Endodermal cell (in vitro differentiated cells): ENCODE measurements around the gene MCTP2. TPM values are rescaled to one million over a fixed set of nuclear protein-coding genes. Genes with fewer than 3 reads are reported as not detected.
"Not testable (repeated sequence)": the region's sequence is repeated elsewhere in the genome, so short reads cannot be mapped to it uniquely, and the experiment has no call there.

Experiments
- DNase-seq: peaks from one replicate; pipeline ENCODE4 v3.0.0-alpha.2; 2017
- H3K27ac ChIP-seq: 2 replicates; pipeline ENCODE4 v1.5.1; 2013; ENCODE audit warnings: mild to moderate bottlenecking, low read depth, low read length, moderate library complexity
- H3K27me3 ChIP-seq: 2 replicates; pipeline ENCODE4 v1.6.1; 2013; ENCODE audit warnings: mild to moderate bottlenecking, low read length, moderate library complexity; ENCODE audit not compliant: insufficient read depth, control insufficient read depth, poor library complexity, severe bottlenecking
- H3K36me3 ChIP-seq: 2 replicates; pipeline ENCODE4 v1.7.0; 2013; ENCODE audit warnings: mild to moderate bottlenecking, low read length, moderate library complexity; ENCODE audit not compliant: control insufficient read depth, insufficient read depth
- H3K4me1 ChIP-seq: one replicate; pipeline ENCODE4 v1.7.0; 2013; ENCODE audit warnings: low read length; ENCODE audit not compliant: control insufficient read depth, insufficient read depth
- H3K4me3 ChIP-seq: 2 replicates; pipeline ENCODE4 v1.5.1; 2013; ENCODE audit warnings: mild to moderate bottlenecking, low read length, moderate library complexity
- H3K9ac ChIP-seq: 2 replicates; pipeline ENCODE4 v1.6.1; 2013; ENCODE audit warnings: mild to moderate bottlenecking, low read length, moderate library complexity; ENCODE audit not compliant: poor library complexity, severe bottlenecking; ENCODE audit errors: extremely low read depth
- H3K9me3 ChIP-seq: 2 replicates; pipeline ENCODE4 v1.6.1; 2013; ENCODE audit warnings: mild to moderate bottlenecking, low read length, moderate library complexity; ENCODE audit not compliant: control insufficient read depth
- H3K27ac Mint-ChIP-seq: 2 replicates; pipeline ENCODE4 v1.8.0; 2020; ENCODE audit warnings: mixed read lengths
- H3K27me3 Mint-ChIP-seq: 2 replicates; pipeline ENCODE4 v1.8.0; 2021; ENCODE audit warnings: mild to moderate bottlenecking, mixed read lengths; ENCODE audit not compliant: insufficient read depth
- H3K36me3 Mint-ChIP-seq: 2 replicates; pipeline ENCODE4 v1.8.0; 2020; ENCODE audit warnings: low read depth, mixed read lengths
- H3K4me1 Mint-ChIP-seq: 2 replicates; pipeline ENCODE4 v1.8.0; 2020; ENCODE audit warnings: mixed read lengths
- H3K4me3 Mint-ChIP-seq: 2 replicates; pipeline ENCODE4 v1.8.0; 2020; ENCODE audit warnings: mild to moderate bottlenecking, moderate library complexity, mixed read lengths
- H3K9me3 Mint-ChIP-seq: 2 replicates; pipeline ENCODE4 v1.8.0; 2020; ENCODE audit warnings: mild to moderate bottlenecking, mixed read lengths
- WGBS, 2 experiments: methylation state at CpG; one replicate each; pipeline versions ENCODE4 v1.1.5 to v1.1.7; 2013; ENCODE audit warnings: missing lambda C conversion rate in 2 of 2, mixed read lengths in 1 of 2; ENCODE audit not compliant: insufficient coverage in 1 of 2, insufficient read length in 1 of 2; 5-methylcytosine and 5-hydroxymethylcytosine counted together
- total RNA-seq, 2 donors: library from RNA; stranded (reverse); fragmentation: NEBNext Ultra II Directional in 1 of 2; extraction: Animal tissue kit (Norgen Biotek cat#: 25700) in 1 of 2; gene quantifications; 2 replicates in 1 of 2; 3 replicates in 1 of 2; pipeline ENCODE4 v1.2.1, GENCODE V29; 2021
- TF ChIP-seq, protein P1 (sequence below): fragments of 200-600 bp; sonication (generic); conservative IDR thresholded peaks from 2 replicates; pipeline ENCODE4 v1.5.0; 2021; ENCODE audit warnings: antibody characterized with exemption, mild to moderate bottlenecking

MCTP2 gene
- total RNA-seq, 2 donors from 2014 or later, result 9.2 to 12.1 TPM

DNA sequence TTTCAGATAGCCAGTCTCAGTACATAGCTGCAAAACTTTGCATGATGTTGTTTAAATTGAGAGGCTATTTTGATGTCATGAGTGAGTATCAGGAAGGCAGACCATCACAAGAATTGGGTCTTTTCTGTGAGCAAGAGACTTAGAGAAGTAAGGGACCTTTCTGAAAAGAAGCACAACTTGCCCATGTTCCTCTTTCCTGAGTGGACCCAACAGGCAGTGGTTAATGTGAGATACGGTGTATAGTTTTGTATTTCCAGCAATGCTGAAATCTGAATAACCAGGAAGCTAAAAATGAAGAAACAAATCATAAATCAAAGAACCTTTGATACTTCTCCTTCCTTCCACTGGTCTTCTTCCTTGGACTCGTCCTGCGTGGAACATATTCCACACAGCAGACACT, 25.1 kb downstream of the MCTP2 start:
- no peak overlapping the region for H3K4me3 Mint-ChIP-seq
- H3K9me3 Mint-ChIP-seq, result peaks cover 10% of the 10 kb centered on the region
- H3K9me3 ChIP-seq, result peaks cover 4% of the 10 kb centered on the region
- no peaks in the 10 kb centered on the region for H3K27me3 ChIP-seq
- no peak overlapping the region for H3K27ac ChIP-seq
- 94 to 100% methylated on average over 2 to 3 of the region's 3 CpGs for WGBS, 2 experiments
- H3K36me3 Mint-ChIP-seq, result peaks cover 2% of the 10 kb centered on the region
- no peaks in the 10 kb centered on the region for H3K4me1 ChIP-seq
- peaks cover 2% of the 10 kb centered on the region for H3K27me3 Mint-ChIP-seq
- no peak overlapping the region for H3K4me3 ChIP-seq
- H3K36me3 ChIP-seq, result no peaks in the 10 kb centered on the region
- no peak for DNase-seq
- H3K4me1 Mint-ChIP-seq, result peaks cover 4% of the 10 kb centered on the region
- H3K27ac Mint-ChIP-seq, result no peak overlapping the region
- H3K9ac ChIP-seq, result no peak overlapping the region
- TF ChIP-seq, protein P1, sequence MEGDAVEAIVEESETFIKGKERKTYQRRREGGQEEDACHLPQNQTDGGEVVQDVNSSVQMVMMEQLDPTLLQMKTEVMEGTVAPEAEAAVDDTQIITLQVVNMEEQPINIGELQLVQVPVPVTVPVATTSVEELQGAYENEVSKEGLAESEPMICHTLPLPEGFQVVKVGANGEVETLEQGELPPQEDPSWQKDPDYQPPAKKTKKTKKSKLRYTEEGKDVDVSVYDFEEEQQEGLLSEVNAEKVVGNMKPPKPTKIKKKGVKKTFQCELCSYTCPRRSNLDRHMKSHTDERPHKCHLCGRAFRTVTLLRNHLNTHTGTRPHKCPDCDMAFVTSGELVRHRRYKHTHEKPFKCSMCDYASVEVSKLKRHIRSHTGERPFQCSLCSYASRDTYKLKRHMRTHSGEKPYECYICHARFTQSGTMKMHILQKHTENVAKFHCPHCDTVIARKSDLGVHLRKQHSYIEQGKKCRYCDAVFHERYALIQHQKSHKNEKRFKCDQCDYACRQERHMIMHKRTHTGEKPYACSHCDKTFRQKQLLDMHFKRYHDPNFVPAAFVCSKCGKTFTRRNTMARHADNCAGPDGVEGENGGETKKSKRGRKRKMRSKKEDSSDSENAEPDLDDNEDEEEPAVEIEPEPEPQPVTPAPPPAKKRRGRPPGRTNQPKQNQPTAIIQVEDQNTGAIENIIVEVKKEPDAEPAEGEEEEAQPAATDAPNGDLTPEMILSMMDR, result no peak

DNA sequence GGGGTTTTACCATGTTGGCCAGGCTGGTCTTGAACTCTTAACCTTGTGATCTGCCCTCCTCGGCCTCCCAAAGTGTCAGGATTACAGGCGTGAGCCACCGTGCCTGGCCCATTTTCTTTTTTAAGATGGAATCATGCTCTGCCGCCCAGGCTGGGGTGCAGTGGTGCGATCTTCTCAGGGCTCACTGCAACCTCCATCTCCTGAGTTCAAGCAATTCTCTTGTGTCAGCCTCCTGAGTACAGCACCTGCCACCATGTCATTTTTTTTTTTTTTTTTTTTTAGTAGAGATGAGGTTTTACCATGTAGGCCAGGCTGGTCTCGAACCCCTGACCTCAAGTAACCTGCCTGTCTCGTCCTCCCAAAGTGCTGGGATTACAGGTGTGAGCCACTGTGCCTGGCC, 26.4 kb downstream of the MCTP2 start:
- not testable (repeated sequence) for H3K36me3 ChIP-seq, H3K4me3 ChIP-seq, H3K4me3 Mint-ChIP-seq, H3K4me1 Mint-ChIP-seq, H3K36me3 Mint-ChIP-seq, DNase-seq, H3K4me1 ChIP-seq, H3K9me3 ChIP-seq, H3K9ac ChIP-seq, H3K27me3 Mint-ChIP-seq, H3K27ac ChIP-seq, H3K27ac Mint-ChIP-seq, H3K27me3 ChIP-seq, H3K9me3 Mint-ChIP-seq
- WGBS, 2 experiments, result 92 to 100% methylated on average over 1 to 7 of the region's 7 CpGs

DNA sequence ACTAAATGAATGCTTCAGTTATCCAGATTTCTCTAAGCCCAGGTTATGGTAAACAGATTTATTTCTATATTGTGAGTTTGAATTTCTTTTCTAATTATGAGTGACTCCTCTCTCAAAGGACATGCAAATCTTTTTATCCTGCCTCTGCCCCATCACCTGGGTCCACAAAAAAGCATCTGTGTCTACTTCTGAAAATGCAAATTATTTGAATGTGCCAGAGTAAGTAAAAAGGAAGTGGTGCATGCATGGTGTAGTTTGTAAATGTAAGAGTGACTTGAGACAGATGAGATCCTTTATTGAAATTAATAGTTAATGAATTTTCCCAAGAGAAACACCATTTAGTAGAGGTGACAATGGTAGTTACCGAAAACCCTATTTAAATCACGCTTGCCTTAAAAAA, 26.9 kb downstream of the MCTP2 start:
- Mint-ChIP-seq H3K4me1 (no peaks in the 10 kb centered on the region), H3K9me3 (peaks cover 1% of the 10 kb centered on the region), H3K27me3 (no peaks in the 10 kb centered on the region), H3K36me3 (no peaks in the 10 kb centered on the region), H3K4me3 (no peak overlapping the region), H3K27ac (no peak overlapping the region)
- H3K9me3 ChIP-seq, result no peaks in the 10 kb centered on the region
- H3K9ac ChIP-seq, result no peak overlapping the region
- TF ChIP-seq, protein P1, result no peak
- no peaks in the 10 kb centered on the region for H3K36me3 ChIP-seq
- 100% methylated on average over 2 of the region's 2 CpGs; no CpG with 5 or more reads in 1 of the 2 experiments for WGBS, 2 experiments
- no peaks in the 10 kb centered on the region for H3K27me3 ChIP-seq
- H3K27ac ChIP-seq, result no peak overlapping the region
- no peaks in the 10 kb centered on the region for H3K4me1 ChIP-seq
- DNase-seq, result no peak
- no peak overlapping the region for H3K4me3 ChIP-seq

DNA sequence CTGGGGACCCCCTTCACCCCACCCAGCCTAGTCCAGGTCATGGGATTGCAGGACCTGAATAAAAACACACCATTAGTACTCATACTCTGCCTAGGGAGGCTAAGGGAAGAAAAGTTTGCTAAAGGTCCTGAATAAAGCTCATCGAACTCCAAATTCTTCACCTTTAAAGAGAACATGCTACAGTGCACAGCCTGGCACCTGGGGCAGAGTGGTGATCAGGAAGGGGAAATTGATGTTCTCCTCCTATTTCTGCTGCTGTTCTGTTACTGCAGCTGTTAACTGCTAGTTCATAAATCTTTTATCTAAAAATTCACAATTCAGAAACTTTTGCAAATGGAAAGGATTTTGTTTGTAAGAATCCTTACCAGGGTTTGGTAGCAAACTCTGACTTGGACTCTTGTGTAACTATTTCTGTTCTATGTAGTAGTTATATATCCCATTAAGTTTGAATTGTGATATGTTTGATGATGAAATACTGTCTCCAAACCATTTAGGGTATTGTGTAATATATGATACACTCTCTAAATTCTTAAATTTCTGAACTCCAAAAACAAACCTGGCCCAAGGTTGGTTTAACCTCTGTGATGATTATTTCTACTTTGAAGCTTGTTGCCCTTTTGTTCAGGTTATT, 27.9 kb downstream of the MCTP2 start:
- Histone ChIP-seq H3K4me3 (no peak overlapping the region), H3K9me3 (no peaks in the 10 kb centered on the region), H3K4me1 (no peaks in the 10 kb centered on the region), H3K36me3 (no peaks in the 10 kb centered on the region), H3K27ac (no peak overlapping the region), H3K27me3 (no peaks in the 10 kb centered on the region), H3K9ac (no peak overlapping the region)
- TF ChIP-seq, protein P1, result no peak
- Mint-ChIP-seq H3K4me3 (no peak overlapping the region), H3K4me1 (no peaks in the 10 kb centered on the region), H3K27me3 (no peaks in the 10 kb centered on the region), H3K9me3 (no peaks in the 10 kb centered on the region), H3K27ac (no peak overlapping the region), H3K36me3 (no peaks in the 10 kb centered on the region)
- no peak for DNase-seq
- 100% methylated on average over 1 of the region's 1 CpG; no CpG with 5 or more reads in 1 of the 2 experiments for WGBS, 2 experiments
